Measurements from ENCODE around the gene RBMS3.
"Not testable (repeated sequence)": the region's sequence is repeated elsewhere in the genome, so short reads cannot be mapped to it uniquely, and the experiment has no call there.

RBMS3 gene

GRCh38 chr3:29280404-29281093 lies at the start of gene RBMS3:
Gene RBMS3 (plus strand): TSS chr3:29281071.
- DNase-seq = peak; percentile 26

GRCh38 chr3:29233126-29233525 lies 47.7 kb upstream of the RBMS3 start:
- not testable (repeated sequence) for DNase-seq

- no peak for DNase-seq
These were observed 44.6 kb upstream of the RBMS3 start for GRCh38 chr3:29236146-29236840.

- no peak for DNase-seq
These were observed 41.5 kb upstream of the RBMS3 start for GRCh38 chr3:29239376-29239775.

- no peak for DNase-seq
These were observed 40.6 kb upstream of the RBMS3 start for GRCh38 chr3:29240248-29240647.

GRCh38 chr3:29240887-29241286 lies 40.0 kb upstream of the RBMS3 start:
- no peak for DNase-seq

GRCh38 chr3:29241855-29242254 lies 39.0 kb upstream of the RBMS3 start:
- DNase-seq = no peak

GRCh38 chr3:29242296-29242695 lies 38.6 kb upstream of the RBMS3 start:
- DNase-seq = no peak

- DNase-seq = no peak
These were observed 35.4 kb upstream of the RBMS3 start for GRCh38 chr3:29245441-29245840.

GRCh38 chr3:29247088-29247745 lies 33.7 kb upstream of the RBMS3 start:
- no peak for DNase-seq

- DNase-seq = no peak
These were observed 31.0 kb upstream of the RBMS3 start for GRCh38 chr3:29249829-29250345.

GRCh38 chr3:29255854-29256696 lies 24.8 kb upstream of the RBMS3 start:
- no peak for DNase-seq

- no peak for DNase-seq
These were observed 22.7 kb upstream of the RBMS3 start for GRCh38 chr3:29258161-29258560.

- DNase-seq = no peak
These were observed 19.8 kb upstream of the RBMS3 start for GRCh38 chr3:29261119-29261518.

GRCh38 chr3:29263476-29263875 lies 17.4 kb upstream of the RBMS3 start:
- DNase-seq = no peak

- no peak for DNase-seq
These were observed 15.3 kb upstream of the RBMS3 start for GRCh38 chr3:29265509-29266072.

GRCh38 chr3:29267226-29267625 lies 13.6 kb upstream of the RBMS3 start:
- DNase-seq = no peak

- no peak for DNase-seq
These were observed 12.2 kb upstream of the RBMS3 start for GRCh38 chr3:29268651-29269050.

- no peak for DNase-seq
These were observed 10.1 kb upstream of the RBMS3 start for GRCh38 chr3:29270752-29271151.

- no peak for DNase-seq
These were observed 9.4 kb upstream of the RBMS3 start for GRCh38 chr3:29271475-29271874.

- no peak for DNase-seq
These were observed 6.2 kb upstream of the RBMS3 start for GRCh38 chr3:29274667-29275066.

GRCh38 chr3:29275309-29275708 lies 5.6 kb upstream of the RBMS3 start:
- no peak for DNase-seq

GRCh38 chr3:29277249-29277648 lies 3.6 kb upstream of the RBMS3 start:
- no peak for DNase-seq

All from NCI-H1436 (cell line).